Measurements from ENCODE around the gene KIFAP3.

Gene KIFAP3

GRCh38 chr1:169878498-169878897 lies 196.0 kb downstream of the KIFAP3 start:
- Histone ChIP-seq H3K27me3 (ENCODE audit: insufficient read depth, poor library complexity, severe bottlenecking) (no peaks in the 10 kb centered on the region), H3K4me3 (replicated peaks; ENCODE audit: insufficient read depth, low read length) (no peak overlapping the region), H3K27ac (replicated peaks) (no peak overlapping the region)
- TF ChIP-seq SPI1 (IDR thresholded peaks at IDR 0.05; ENCODE audit: borderline replicate concordance, low read depth) (no peak), POLR2AphosphoS5 (IDR thresholded peaks at IDR 0.05; ENCODE audit: low read depth) (no peak)
- TF ChIP-seq, protein P1, sequence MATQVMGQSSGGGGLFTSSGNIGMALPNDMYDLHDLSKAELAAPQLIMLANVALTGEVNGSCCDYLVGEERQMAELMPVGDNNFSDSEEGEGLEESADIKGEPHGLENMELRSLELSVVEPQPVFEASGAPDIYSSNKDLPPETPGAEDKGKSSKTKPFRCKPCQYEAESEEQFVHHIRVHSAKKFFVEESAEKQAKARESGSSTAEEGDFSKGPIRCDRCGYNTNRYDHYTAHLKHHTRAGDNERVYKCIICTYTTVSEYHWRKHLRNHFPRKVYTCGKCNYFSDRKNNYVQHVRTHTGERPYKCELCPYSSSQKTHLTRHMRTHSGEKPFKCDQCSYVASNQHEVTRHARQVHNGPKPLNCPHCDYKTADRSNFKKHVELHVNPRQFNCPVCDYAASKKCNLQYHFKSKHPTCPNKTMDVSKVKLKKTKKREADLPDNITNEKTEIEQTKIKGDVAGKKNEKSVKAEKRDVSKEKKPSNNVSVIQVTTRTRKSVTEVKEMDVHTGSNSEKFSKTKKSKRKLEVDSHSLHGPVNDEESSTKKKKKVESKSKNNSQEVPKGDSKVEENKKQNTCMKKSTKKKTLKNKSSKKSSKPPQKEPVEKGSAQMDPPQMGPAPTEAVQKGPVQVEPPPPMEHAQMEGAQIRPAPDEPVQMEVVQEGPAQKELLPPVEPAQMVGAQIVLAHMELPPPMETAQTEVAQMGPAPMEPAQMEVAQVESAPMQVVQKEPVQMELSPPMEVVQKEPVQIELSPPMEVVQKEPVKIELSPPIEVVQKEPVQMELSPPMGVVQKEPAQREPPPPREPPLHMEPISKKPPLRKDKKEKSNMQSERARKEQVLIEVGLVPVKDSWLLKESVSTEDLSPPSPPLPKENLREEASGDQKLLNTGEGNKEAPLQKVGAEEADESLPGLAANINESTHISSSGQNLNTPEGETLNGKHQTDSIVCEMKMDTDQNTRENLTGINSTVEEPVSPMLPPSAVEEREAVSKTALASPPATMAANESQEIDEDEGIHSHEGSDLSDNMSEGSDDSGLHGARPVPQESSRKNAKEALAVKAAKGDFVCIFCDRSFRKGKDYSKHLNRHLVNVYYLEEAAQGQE (IDR thresholded peaks at IDR 0.05; ENCODE audit: insufficient replicate concordance, low read depth), result no peak
- DNase-seq (ENCODE audit: low read depth in 1 of 2, low spot score in 1 of 2), result no peak

DNA sequence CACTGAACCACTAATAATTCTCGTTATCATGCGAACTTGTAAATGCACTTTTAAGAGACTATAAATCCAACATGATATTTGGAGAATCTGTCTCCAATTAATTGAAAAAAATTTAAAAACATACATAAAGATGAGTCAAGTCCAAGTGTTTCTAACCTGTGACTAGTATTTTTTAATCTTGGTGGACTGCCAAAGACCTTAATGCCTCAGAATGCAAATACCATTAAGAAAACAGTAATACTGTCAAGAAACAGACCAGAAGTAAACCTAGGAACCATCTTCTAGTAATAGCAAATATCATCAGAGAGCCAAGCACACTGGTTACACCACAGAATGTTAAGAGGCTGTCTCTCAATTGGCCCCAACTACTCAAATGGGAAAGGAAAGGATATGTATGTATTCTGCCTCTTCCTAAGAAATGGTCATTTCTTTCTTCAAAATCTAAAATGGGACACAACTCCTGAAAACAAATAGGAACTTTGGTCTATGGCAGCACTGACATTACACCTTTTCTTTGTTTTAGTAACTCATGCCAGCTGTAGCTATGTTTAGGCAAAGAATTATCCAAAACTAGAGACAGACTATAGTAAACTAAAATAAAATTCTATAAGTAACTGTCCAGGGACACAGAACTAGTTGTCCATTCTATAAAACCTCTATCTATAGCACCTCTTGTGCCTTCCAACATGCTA lies 196.5 kb downstream of the KIFAP3 start:
- TF ChIP-seq SPI1 (IDR thresholded peaks at IDR 0.05; ENCODE audit: borderline replicate concordance, low read depth) (no peak), POLR2AphosphoS5 (IDR thresholded peaks at IDR 0.05; ENCODE audit: low read depth) (no peak), GABPA (IDR thresholded peaks at IDR 0.05; ENCODE audit: low read depth) (no peak)
- TF ChIP-seq, protein P2, sequence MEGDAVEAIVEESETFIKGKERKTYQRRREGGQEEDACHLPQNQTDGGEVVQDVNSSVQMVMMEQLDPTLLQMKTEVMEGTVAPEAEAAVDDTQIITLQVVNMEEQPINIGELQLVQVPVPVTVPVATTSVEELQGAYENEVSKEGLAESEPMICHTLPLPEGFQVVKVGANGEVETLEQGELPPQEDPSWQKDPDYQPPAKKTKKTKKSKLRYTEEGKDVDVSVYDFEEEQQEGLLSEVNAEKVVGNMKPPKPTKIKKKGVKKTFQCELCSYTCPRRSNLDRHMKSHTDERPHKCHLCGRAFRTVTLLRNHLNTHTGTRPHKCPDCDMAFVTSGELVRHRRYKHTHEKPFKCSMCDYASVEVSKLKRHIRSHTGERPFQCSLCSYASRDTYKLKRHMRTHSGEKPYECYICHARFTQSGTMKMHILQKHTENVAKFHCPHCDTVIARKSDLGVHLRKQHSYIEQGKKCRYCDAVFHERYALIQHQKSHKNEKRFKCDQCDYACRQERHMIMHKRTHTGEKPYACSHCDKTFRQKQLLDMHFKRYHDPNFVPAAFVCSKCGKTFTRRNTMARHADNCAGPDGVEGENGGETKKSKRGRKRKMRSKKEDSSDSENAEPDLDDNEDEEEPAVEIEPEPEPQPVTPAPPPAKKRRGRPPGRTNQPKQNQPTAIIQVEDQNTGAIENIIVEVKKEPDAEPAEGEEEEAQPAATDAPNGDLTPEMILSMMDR (IDR thresholded peaks at IDR 0.05; ENCODE audit: insufficient read depth, low read length), result no peak
- TF ChIP-seq, protein P1 (IDR thresholded peaks at IDR 0.05; ENCODE audit: insufficient replicate concordance, low read depth), result no peak
- H3K27me3 ChIP-seq (ENCODE audit: insufficient read depth, poor library complexity, severe bottlenecking), result no peaks in the 10 kb centered on the region
- no peak overlapping the region for H3K4me3 ChIP-seq (replicated peaks; ENCODE audit: insufficient read depth, low read length)
- no peak for DNase-seq (ENCODE audit: low read depth in 1 of 2, low spot score in 1 of 2)
- no peak overlapping the region for H3K27ac ChIP-seq (replicated peaks)

- H3K4me3 ChIP-seq (replicated peaks; ENCODE audit: insufficient read depth, low read length), result no peak overlapping the region
- H3K27ac ChIP-seq (replicated peaks), result no peak overlapping the region
- no peak for DNase-seq (ENCODE audit: low read depth in 1 of 2, low spot score in 1 of 2)
- TF ChIP-seq, protein P1 (IDR thresholded peaks at IDR 0.05; ENCODE audit: insufficient replicate concordance, low read depth), result no peak
- no peak for TF ChIP-seq SPI1 (IDR thresholded peaks at IDR 0.05; ENCODE audit: borderline replicate concordance, low read depth)
- TF ChIP-seq POLR2AphosphoS5 (IDR thresholded peaks at IDR 0.05; ENCODE audit: low read depth), result no peak
- TF ChIP-seq, protein P2 (IDR thresholded peaks at IDR 0.05; ENCODE audit: insufficient read depth, low read length), result no peak
- TF ChIP-seq GABPA (IDR thresholded peaks at IDR 0.05; ENCODE audit: low read depth), result no peak
- no peaks in the 10 kb centered on the region for H3K27me3 ChIP-seq (ENCODE audit: insufficient read depth, poor library complexity, severe bottlenecking)
These were observed 200.3 kb downstream of the KIFAP3 start for GRCh38 chr1:169874229-169874628.

All from HL-60 (cell line).